Neuronal stem cell (in vitro differentiated cells): ENCODE measurements around the gene SRGAP3.

ENCODE experiments used
- DNase-seq: peaks from one replicate; pipeline ENCODE4 v3.0.0-alpha.2; 2013; ENCODE audit warnings: low spot score
- H2AFZ ChIP-seq: one replicate; pipeline ENCODE4 v1.6.1; 2013; ENCODE audit warnings: mild to moderate bottlenecking, low read length, inconsistent platforms
- H2AK5ac ChIP-seq: 2 replicates; pipeline ENCODE4 v1.6.1; 2013; ENCODE audit warnings: low read depth, mild to moderate bottlenecking, inconsistent platforms, low read length, moderate library complexity, mixed read lengths
- H2BK120ac ChIP-seq: 2 replicates; pipeline ENCODE4 v1.6.1; 2013; ENCODE audit warnings: low read depth, mild to moderate bottlenecking, inconsistent platforms, low read length, moderate library complexity, mixed read lengths
- H2BK12ac ChIP-seq: one replicate; pipeline ENCODE4 v1.6.1; 2013; ENCODE audit warnings: low read length, inconsistent platforms
- H2BK15ac ChIP-seq: 2 replicates; pipeline ENCODE4 v1.6.1; 2013; ENCODE audit warnings: mild to moderate bottlenecking, low read length, inconsistent platforms, mixed read lengths
- H2BK5ac ChIP-seq: one replicate; pipeline ENCODE4 v1.6.1; 2013; ENCODE audit warnings: inconsistent platforms, mild to moderate bottlenecking, low read length, moderate library complexity
- H3K14ac ChIP-seq: one replicate; pipeline ENCODE4 v1.6.1; 2013; ENCODE audit warnings: low read length, inconsistent platforms
- H3K18ac ChIP-seq: 2 replicates; pipeline ENCODE4 v1.6.1; 2013; ENCODE audit warnings: low read length, inconsistent platforms
- H3K23ac ChIP-seq: 2 replicates; pipeline ENCODE4 v1.6.1; 2013; ENCODE audit warnings: low read depth, mild to moderate bottlenecking, mixed read lengths, low read length, inconsistent platforms; ENCODE audit not compliant: poor library complexity
- H3K27ac ChIP-seq: replicated peaks from 3 replicates; pipeline ENCODE4 v1.5.1; 2013; ENCODE audit warnings: low read length, inconsistent platforms
- H3K27me3 ChIP-seq, 3 experiments: 2 replicates each; pipeline ENCODE4 v1.6.1; 2013; ENCODE audit warnings: low read length in 3 of 3, mild to moderate bottlenecking in 2 of 3, inconsistent platforms in 1 of 3, low read depth in 1 of 3, mixed read lengths in 1 of 3, moderate library complexity in 1 of 3; ENCODE audit not compliant: control insufficient read depth in 3 of 3, insufficient read depth in 3 of 3
- H3K36me3 ChIP-seq, 2 donors: replicated peaks in 1 of 2; 2 replicates each; pipeline ENCODE4 v1.6.1; 2013; ENCODE audit warnings: low read length in 2 of 2; ENCODE audit not compliant: control insufficient read depth in 2 of 2, insufficient read depth in 2 of 2
- H3K4ac ChIP-seq: 2 replicates; pipeline ENCODE4 v1.6.1; 2013; ENCODE audit warnings: inconsistent platforms, mild to moderate bottlenecking, low read length, moderate library complexity
- H3K4me1 ChIP-seq, 2 donors: 1 replicate in 1 of 2; 2 replicates in 1 of 2; pipeline ENCODE4 v1.6.1; 2013; ENCODE audit warnings: low read length in 2 of 2, low read depth in 1 of 2; ENCODE audit not compliant: control insufficient read depth in 2 of 2, insufficient read depth in 1 of 2
- H3K4me2 ChIP-seq: one replicate; pipeline ENCODE4 v1.6.1; 2013; ENCODE audit warnings: mild to moderate bottlenecking, low read length, inconsistent platforms; ENCODE audit not compliant: insufficient read depth, poor library complexity, severe bottlenecking
- H3K4me3 ChIP-seq, 2 donors: 2 replicates each; pipeline ENCODE4 v1.5.1; 2013; ENCODE audit warnings: low read length in 2 of 2, mild to moderate bottlenecking in 2 of 2, inconsistent platforms in 1 of 2, moderate library complexity in 1 of 2
- H3K79me1 ChIP-seq: one replicate; pipeline ENCODE4 v1.6.1; 2013; ENCODE audit warnings: low read depth, mild to moderate bottlenecking, inconsistent platforms, low read length, moderate library complexity
- H3K9ac ChIP-seq: one replicate; pipeline ENCODE4 v1.6.1; 2013; ENCODE audit warnings: mild to moderate bottlenecking, low read depth, low read length, inconsistent platforms; ENCODE audit not compliant: poor library complexity
- H3K9me3 ChIP-seq, 2 donors: replicated peaks in 1 of 2; 2 replicates each; pipeline versions ENCODE3 to v1.6.1; 2013; ENCODE audit warnings: low read length in 2 of 2, mild to moderate bottlenecking in 2 of 2, inconsistent platforms in 1 of 2, low read depth in 1 of 2, mixed read lengths in 1 of 2, moderate library complexity in 1 of 2; ENCODE audit not compliant: control insufficient read depth in 2 of 2, insufficient read depth in 1 of 2
- H4K8ac ChIP-seq: one replicate; pipeline ENCODE4 v1.6.1; 2013; ENCODE audit warnings: low read depth, mild to moderate bottlenecking, inconsistent platforms, low read length, moderate library complexity
- H4K91ac ChIP-seq: one replicate; pipeline ENCODE4 v1.6.1; 2013; ENCODE audit warnings: low read length, low read depth, mild to moderate bottlenecking, inconsistent platforms; ENCODE audit not compliant: poor library complexity
- WGBS, 2 donors: extraction: QIAGEN DNeasy Blood & Tissue Kit; methylation state at CpG; one replicate each; pipeline ENCODE4 v1.1.7; 2013; ENCODE audit warnings: missing lambda C conversion rate in 2 of 2, mixed read lengths in 1 of 2; ENCODE audit not compliant: insufficient read length in 2 of 2, insufficient replicate concordance in 1 of 2; ENCODE audit errors: extremely low coverage in 2 of 2; 5-methylcytosine and 5-hydroxymethylcytosine counted together

SRGAP3 gene

GRCh38 chr3:9059489-9060400 is 189.7 kb downstream of the SRGAP3 start:
- Histone ChIP-seq H2AK5ac (no peak overlapping the region), H3K36me3 (peaks cover 6 to 97% of the 10 kb centered on the region in 2 donors), H4K8ac (no peak overlapping the region), H3K4ac (no peak overlapping the region), H2BK15ac (no peak overlapping the region), H3K4me2 (no peak overlapping the region), H2BK120ac (no peak overlapping the region), H3K14ac (no peak overlapping the region), H3K79me1 (no peaks in the 10 kb centered on the region), H4K91ac (no peak overlapping the region), H3K27me3 (no peaks in the 10 kb centered on the region), H2BK5ac (no peak overlapping the region), H2AFZ (no peak overlapping the region), H3K4me3 (no peak overlapping the region), H3K18ac (no peak overlapping the region), H3K9me3 (peaks cover 0 to 22% of the 10 kb centered on the region in 2 donors), H3K23ac (no peak overlapping the region), H2BK12ac (no peak overlapping the region), H3K4me1 (peaks cover 0 to 14% of the 10 kb centered on the region in 2 donors), H3K27ac (no peak overlapping the region), H3K9ac (no peak overlapping the region)
- WGBS, 2 donors: no CpG with 5 or more reads among the region's 19 CpGs
- no peak for DNase-seq

- no peak overlapping the region for H3K4ac ChIP-seq
- DNase-seq: peak; percentile 5
- no peak overlapping the region for H2AK5ac ChIP-seq
- H3K9ac ChIP-seq: no peak overlapping the region
- H3K27ac ChIP-seq: no peak overlapping the region
- H2BK120ac ChIP-seq: no peak overlapping the region
- no peaks in the 10 kb centered on the region for H3K79me1 ChIP-seq
- no peak overlapping the region for H4K8ac ChIP-seq
- no peak overlapping the region for H3K4me3 ChIP-seq
- no peak overlapping the region for H4K91ac ChIP-seq
- H3K36me3 ChIP-seq: peaks cover 6 to 98% of the 10 kb centered on the region in 2 donors
- no peak overlapping the region for H2BK12ac ChIP-seq
- H2BK15ac ChIP-seq: no peak overlapping the region
- no peak overlapping the region for H3K23ac ChIP-seq
- no peak overlapping the region for H2AFZ ChIP-seq
- peaks cover 0 to 14% of the 10 kb centered on the region in 2 donors for H3K4me1 ChIP-seq
- H3K4me2 ChIP-seq: no peak overlapping the region
- no peak overlapping the region for H2BK5ac ChIP-seq
- H3K9me3 ChIP-seq: peaks cover 2 to 8% of the 10 kb centered on the region in 2 donors
- no peak overlapping the region for H3K14ac ChIP-seq
- no peaks in the 10 kb centered on the region for H3K27me3 ChIP-seq
- no CpG with 5 or more reads among the region's 5 CpGs for WGBS, 2 donors
- no peak overlapping the region for H3K18ac ChIP-seq
Observed at GRCh38 chr3:9056581-9056980, 192.9 kb downstream of the SRGAP3 start.

GRCh38 chr3:9047452-9048346 is 201.7 kb downstream of the SRGAP3 start:
- H3K23ac ChIP-seq: no peak overlapping the region
- no peak overlapping the region for H3K4ac ChIP-seq
- H3K9me3 ChIP-seq: no peaks in the 10 kb centered on the region
- H3K4me2 ChIP-seq: no peak overlapping the region
- H3K36me3 ChIP-seq: peaks cover 7 to 97% of the 10 kb centered on the region in 2 donors
- H2AFZ ChIP-seq: no peak overlapping the region
- no peak overlapping the region for H4K91ac ChIP-seq
- H2AK5ac ChIP-seq: no peak overlapping the region
- peak overlapping the region; percentile 3 for H3K18ac ChIP-seq
- no peak overlapping the region for H3K9ac ChIP-seq
- H2BK120ac ChIP-seq: no peak overlapping the region
- WGBS, 2 donors: no CpG with 5 or more reads among the region's 20 CpGs
- no peak overlapping the region for H2BK5ac ChIP-seq
- H3K27ac ChIP-seq: peak overlapping the region; percentile 38
- peak overlapping the region; percentile 5 for H4K8ac ChIP-seq
- H3K4me1 ChIP-seq: peaks cover 0 to 12% of the 10 kb centered on the region in 2 donors
- no peak overlapping the region for H3K4me3 ChIP-seq
- no peaks in the 10 kb centered on the region for H3K27me3 ChIP-seq
- H2BK12ac ChIP-seq: no peak overlapping the region
- H2BK15ac ChIP-seq: no peak overlapping the region
- no peaks in the 10 kb centered on the region for H3K79me1 ChIP-seq
- DNase-seq: peak; percentile 15
- no peak overlapping the region for H3K14ac ChIP-seq

DNA sequence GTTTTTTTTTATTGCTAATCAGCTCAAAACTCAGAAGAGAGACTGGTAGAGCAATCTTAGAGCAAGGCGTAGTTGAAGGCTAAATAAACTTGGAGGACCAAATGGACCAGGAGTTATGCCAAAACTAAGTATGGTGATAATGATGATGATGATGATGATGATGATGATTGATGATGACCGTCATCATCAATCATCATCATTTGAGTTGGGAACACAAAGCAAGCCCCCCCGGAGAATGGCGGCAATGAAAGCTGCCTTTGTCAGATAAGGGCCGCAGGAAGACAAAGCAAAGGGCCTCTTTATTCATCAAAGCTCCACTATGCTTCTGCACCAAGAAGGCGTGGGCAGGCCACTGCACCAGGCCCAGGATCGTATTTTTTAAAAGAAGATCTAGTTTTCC is 204.1 kb downstream of the SRGAP3 start:
- Histone ChIP-seq H2AFZ (no peak overlapping the region), H3K4me1 (peaks cover 0 to 12% of the 10 kb centered on the region in 2 donors), H2BK5ac (no peak overlapping the region), H3K18ac (no peak overlapping the region), H3K9me3 (no peaks in the 10 kb centered on the region), H2BK120ac (no peak overlapping the region), H2BK12ac (no peak overlapping the region), H3K4ac (no peak overlapping the region), H3K9ac (no peak overlapping the region), H4K91ac (no peak overlapping the region), H3K14ac (no peak overlapping the region), H2AK5ac (no peak overlapping the region), H3K4me3 (no peak overlapping the region), H4K8ac (no peak overlapping the region), H3K27me3 (no peaks in the 10 kb centered on the region), H3K23ac (no peak overlapping the region), H3K27ac (no peak overlapping the region), H3K79me1 (no peaks in the 10 kb centered on the region), H3K4me2 (no peak overlapping the region), H2BK15ac (no peak overlapping the region), H3K36me3 (peaks cover 7 to 97% of the 10 kb centered on the region in 2 donors)
- WGBS, 2 donors: no CpG with 5 or more reads among the region's 7 CpGs
- DNase-seq: no peak
